ENCODE measurements around the gene VSIG8. TPM values are rescaled to one million over a fixed set of nuclear protein-coding genes. Genes with fewer than 3 reads are reported as not detected.
"Not testable (repeated sequence)": the region's sequence is repeated elsewhere in the genome, so short reads cannot be mapped to it uniquely, and the experiment has no call there.

VSIG8 gene
- total and polyA plus RNA-seq, 8 donors: 0.16 to 0.27 TPM; not detected in 6

- FAIRE-seq: no peak
Observed at GRCh38 chr1:159902541-159902940, 40.1 kb upstream of the VSIG8 start.

GRCh38 chr1:159900755-159901360 is 38.4 kb upstream of the VSIG8 start:
- H3K27me3 ChIP-seq: no peaks in the 10 kb centered on the region
- WGBS, 2 donors: 21 to 27% methylated on average over 2 of the region's 2 CpGs
- no peaks in the 10 kb centered on the region for H3K9me3 ChIP-seq
- H3K27ac ChIP-seq: peak overlapping the region; percentile 77 to 91 (median 86)
- DNase-seq (no peak), FAIRE-seq (no peak), ATAC-seq (peak in 2 of 4 donors; percentile 6 to 15)
- no peak overlapping the region for H3K4me3 ChIP-seq
- intact Hi-C loops (cut with DNase I): no loop called here
- no peak for TF ChIP-seq CTCF (IDR thresholded peaks at IDR 0.05)
- H3K4me1 ChIP-seq: peaks cover 5 to 14% (median 11%) of the 10 kb centered on the region in 3 donors
- H3K36me3 ChIP-seq: no peaks in the 10 kb centered on the region

More at GRCh38 chr1:159902541-159902940, 40.1 kb upstream of the VSIG8 start:
- DNase-seq (no peak), ATAC-seq (no peak)
- Histone ChIP-seq H3K9me3 (no peaks in the 10 kb centered on the region), H3K4me3 (no peak overlapping the region), H3K27ac (no peak overlapping the region), H3K4me1 (peaks cover 5 to 20% (median 11%) of the 10 kb centered on the region in 3 donors), H3K36me3 (no peaks in the 10 kb centered on the region), H3K27me3 (no peaks in the 10 kb centered on the region)
- intact Hi-C loops (cut with DNase I): no loop called here
- TF ChIP-seq CTCF (IDR thresholded peaks at IDR 0.05): no peak
- WGBS, 2 donors: 95 to 97% methylated on average over 3 of the region's 3 CpGs

GRCh38 chr1:159900086-159900680 is 37.7 kb upstream of the VSIG8 start, which contains the start of gene CFAP45:
Gene CFAP45 (minus strand): TSS chr1:159900165. CDS start chr1:159900098, 67 bp downstream.
- DNase-seq: peak; percentile 88 to 96 (median 94)
- H3K9me3 ChIP-seq: no peaks in the 10 kb centered on the region
- no peak for FAIRE-seq
- TF ChIP-seq CTCF (IDR thresholded peaks at IDR 0.05): no peak
- H3K36me3 ChIP-seq: no peaks in the 10 kb centered on the region
- H3K4me1 ChIP-seq: peaks cover 5 to 14% (median 11%) of the 10 kb centered on the region in 3 donors
- ATAC-seq: peak; percentile 95 to 98 (median 96)
- WGBS, 2 donors: 4 to 5% methylated on average over 30 of the region's 30 CpGs
- peak within 1 kb of the TSS; percentile 77 to 91 (median 86) for H3K27ac ChIP-seq
- intact Hi-C loops (cut with DNase I): no loop called here
- no peaks in the 10 kb centered on the region for H3K27me3 ChIP-seq
- H3K4me3 ChIP-seq: peak within 1 kb of the TSS in 2 of 4 donors; percentile 13 to 30

- 81 to 83% methylated on average over 11 to 13 of the region's 15 CpGs for WGBS, 2 donors
- Histone ChIP-seq H3K27ac (peak overlapping the region; percentile 77 to 91 (median 86)), H3K4me1 (peaks cover 5 to 14% (median 11%) of the 10 kb centered on the region in 3 donors), H3K4me3 (peak overlapping the region in 1 of 4 donors; percentile 30)
- DNase-seq; intact Hi-C loops (cut with DNase I); FAIRE-seq; ATAC-seq; H3K9me3 ChIP-seq; H3K27me3 ChIP-seq; H3K36me3 ChIP-seq: not testable (repeated sequence)
Observed at GRCh38 chr1:159899634-159900033, 37.2 kb upstream of the VSIG8 start.

DNA sequence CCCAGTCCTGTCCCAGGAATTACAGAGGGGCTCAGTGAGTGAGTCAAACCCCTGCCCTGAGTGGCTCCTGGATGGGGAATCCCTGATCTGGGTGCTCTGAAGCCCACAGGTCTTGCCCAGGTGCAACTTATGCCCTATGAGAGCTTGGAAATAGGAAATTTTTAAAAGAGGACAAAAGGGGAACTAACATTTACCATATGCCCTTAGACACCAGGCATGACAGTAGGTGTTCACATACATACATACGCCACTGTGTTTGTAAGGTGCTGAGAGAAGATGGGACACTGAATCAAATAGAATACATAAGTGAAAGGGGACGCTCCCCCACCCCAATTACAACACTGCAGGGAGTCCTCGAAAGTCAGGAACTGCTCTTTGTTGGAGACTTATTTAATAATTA is 36.1 kb upstream of the VSIG8 start:
- Histone ChIP-seq H3K9me3 (no peaks in the 10 kb centered on the region), H3K4me3 (no peak overlapping the region), H3K36me3 (no peaks in the 10 kb centered on the region), H3K4me1 (peaks cover 5 to 14% (median 11%) of the 10 kb centered on the region in 3 donors), H3K27ac (no peak overlapping the region), H3K27me3 (no peaks in the 10 kb centered on the region)
- WGBS, 2 donors: 80 to 83% methylated on average over 3 of the region's 3 CpGs
- DNase-seq: no peak
- intact Hi-C loops (cut with DNase I): no loop called here
- no peak for ATAC-seq
- no peak for TF ChIP-seq CTCF (IDR thresholded peaks at IDR 0.05)
- FAIRE-seq: no peak

All from pancreas (tissue), 10 donors.